ENCODE measurements around the gene KCNAB1.

Gene KCNAB1

DNA sequence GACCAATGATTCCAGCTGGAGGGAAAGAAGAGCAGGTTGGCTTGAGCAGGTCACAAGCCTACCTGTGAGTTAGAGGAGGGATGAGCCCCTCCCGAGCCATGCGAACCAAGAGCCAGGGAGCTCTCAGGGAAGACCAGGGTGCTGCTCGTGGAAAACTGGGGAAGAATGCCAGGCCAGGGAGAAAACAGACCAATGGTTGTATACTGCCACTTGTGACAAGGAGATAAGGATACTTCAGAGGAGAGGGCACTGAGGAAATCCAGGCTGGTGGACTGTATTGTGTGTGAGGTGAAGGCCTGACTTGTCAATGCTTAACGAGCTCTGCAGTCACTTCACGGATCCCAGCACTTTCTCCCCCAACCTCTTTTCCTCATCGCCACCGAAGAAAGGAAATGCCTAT, 256.9 kb downstream of the KCNAB1 start:
- Histone ChIP-seq H3K27ac (no peak overlapping the region), H3K36me3 (no peaks in the 10 kb centered on the region), H3K4me3 (ENCODE audit: low read depth in 1 of 2, low read length in 1 of 2) (no peak overlapping the region), H3K9me3 (no peaks in the 10 kb centered on the region), H3K27me3 (no peaks in the 10 kb centered on the region), H3K4me1 (ENCODE audit: control insufficient read depth in 1 of 2, insufficient read depth in 1 of 2, low read depth in 1 of 2, low read length in 1 of 2) (no peaks in the 10 kb centered on the region)
- TF ChIP-seq, protein P1, sequence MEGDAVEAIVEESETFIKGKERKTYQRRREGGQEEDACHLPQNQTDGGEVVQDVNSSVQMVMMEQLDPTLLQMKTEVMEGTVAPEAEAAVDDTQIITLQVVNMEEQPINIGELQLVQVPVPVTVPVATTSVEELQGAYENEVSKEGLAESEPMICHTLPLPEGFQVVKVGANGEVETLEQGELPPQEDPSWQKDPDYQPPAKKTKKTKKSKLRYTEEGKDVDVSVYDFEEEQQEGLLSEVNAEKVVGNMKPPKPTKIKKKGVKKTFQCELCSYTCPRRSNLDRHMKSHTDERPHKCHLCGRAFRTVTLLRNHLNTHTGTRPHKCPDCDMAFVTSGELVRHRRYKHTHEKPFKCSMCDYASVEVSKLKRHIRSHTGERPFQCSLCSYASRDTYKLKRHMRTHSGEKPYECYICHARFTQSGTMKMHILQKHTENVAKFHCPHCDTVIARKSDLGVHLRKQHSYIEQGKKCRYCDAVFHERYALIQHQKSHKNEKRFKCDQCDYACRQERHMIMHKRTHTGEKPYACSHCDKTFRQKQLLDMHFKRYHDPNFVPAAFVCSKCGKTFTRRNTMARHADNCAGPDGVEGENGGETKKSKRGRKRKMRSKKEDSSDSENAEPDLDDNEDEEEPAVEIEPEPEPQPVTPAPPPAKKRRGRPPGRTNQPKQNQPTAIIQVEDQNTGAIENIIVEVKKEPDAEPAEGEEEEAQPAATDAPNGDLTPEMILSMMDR (IDR thresholded peaks at IDR 0.05): no peak

DNA sequence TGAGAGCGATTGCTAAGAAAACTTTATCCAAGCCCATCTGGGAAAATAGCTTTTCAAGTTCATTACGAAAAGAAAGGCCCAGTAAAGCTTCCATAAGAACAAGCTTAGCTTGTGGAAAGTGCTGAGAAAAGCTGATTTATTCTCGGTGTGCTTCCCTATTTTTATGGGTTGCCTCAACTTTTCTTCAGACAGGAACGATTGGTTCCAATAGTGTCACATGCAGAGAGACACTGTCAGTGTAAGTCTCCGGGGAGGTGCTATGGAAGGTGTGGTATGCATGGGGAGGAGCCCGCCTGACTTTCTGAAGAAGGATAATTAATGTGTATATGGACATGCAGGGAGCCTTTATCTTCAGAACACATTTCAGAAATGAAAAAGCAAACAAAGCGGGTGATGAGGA, 257.3 kb downstream of the KCNAB1 start:
- H3K4me1 ChIP-seq (ENCODE audit: control insufficient read depth in 1 of 2, insufficient read depth in 1 of 2, low read depth in 1 of 2, low read length in 1 of 2): no peaks in the 10 kb centered on the region
- no peaks in the 10 kb centered on the region for H3K36me3 ChIP-seq
- H3K4me3 ChIP-seq (ENCODE audit: low read depth in 1 of 2, low read length in 1 of 2): no peak overlapping the region
- no peaks in the 10 kb centered on the region for H3K27me3 ChIP-seq
- no peaks in the 10 kb centered on the region for H3K9me3 ChIP-seq
- TF ChIP-seq, protein P1 (IDR thresholded peaks at IDR 0.05): no peak
- H3K27ac ChIP-seq: no peak overlapping the region

DNA sequence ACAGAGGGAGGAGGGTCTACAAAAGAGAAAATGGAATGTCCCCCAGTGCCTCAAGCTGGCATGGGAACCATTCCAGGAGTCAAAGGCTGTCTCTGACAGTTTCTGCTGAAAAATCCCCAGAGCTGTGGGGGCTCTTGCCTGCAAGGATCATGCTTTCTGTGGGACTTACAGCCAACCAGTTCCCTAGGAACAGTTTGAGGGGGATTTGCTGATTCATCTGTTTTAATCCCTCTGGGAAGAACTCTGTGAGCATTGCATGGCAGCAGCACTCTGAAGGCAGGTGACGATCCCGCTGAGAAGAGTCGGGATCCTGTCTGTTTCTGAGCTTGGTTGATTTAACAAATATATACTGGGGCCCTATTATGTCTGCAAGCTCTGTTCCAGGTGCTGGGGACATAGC, 258.5 kb downstream of the KCNAB1 start:
- no peak overlapping the region for H3K4me3 ChIP-seq (ENCODE audit: low read depth in 1 of 2, low read length in 1 of 2)
- H3K27ac ChIP-seq: no peak overlapping the region
- no peaks in the 10 kb centered on the region for H3K27me3 ChIP-seq
- no peaks in the 10 kb centered on the region for H3K9me3 ChIP-seq
- H3K36me3 ChIP-seq: no peaks in the 10 kb centered on the region
- H3K4me1 ChIP-seq (ENCODE audit: control insufficient read depth in 1 of 2, insufficient read depth in 1 of 2, low read depth in 1 of 2, low read length in 1 of 2): no peaks in the 10 kb centered on the region
- TF ChIP-seq, protein P1 (IDR thresholded peaks at IDR 0.05): no peak

DNA sequence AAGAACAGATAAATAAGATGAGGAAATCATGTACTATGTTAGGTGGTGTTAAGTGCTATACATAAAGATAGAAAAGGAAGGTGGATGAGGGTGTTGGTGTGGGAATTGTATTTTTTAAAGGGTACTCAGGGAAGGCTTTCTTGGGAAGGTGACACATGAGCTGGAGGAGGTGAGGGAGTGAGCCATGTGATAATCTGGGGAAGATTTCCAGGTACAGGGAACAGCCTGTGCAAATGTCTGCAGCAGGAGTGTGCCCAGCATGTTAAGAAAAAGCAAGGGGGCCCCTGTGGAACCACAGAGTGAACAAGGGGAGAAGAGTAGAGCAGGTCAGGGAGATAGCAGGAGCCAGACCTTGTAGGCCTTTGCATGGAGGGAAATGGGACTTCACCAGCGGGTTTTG, 258.9 kb downstream of the KCNAB1 start:
- no peak overlapping the region for H3K27ac ChIP-seq
- H3K36me3 ChIP-seq: no peaks in the 10 kb centered on the region
- no peaks in the 10 kb centered on the region for H3K4me1 ChIP-seq (ENCODE audit: control insufficient read depth in 1 of 2, insufficient read depth in 1 of 2, low read depth in 1 of 2, low read length in 1 of 2)
- no peak overlapping the region for H3K4me3 ChIP-seq (ENCODE audit: low read depth in 1 of 2, low read length in 1 of 2)
- no peaks in the 10 kb centered on the region for H3K27me3 ChIP-seq
- no peaks in the 10 kb centered on the region for H3K9me3 ChIP-seq
- TF ChIP-seq, protein P1 (IDR thresholded peaks at IDR 0.05): no peak

DNA sequence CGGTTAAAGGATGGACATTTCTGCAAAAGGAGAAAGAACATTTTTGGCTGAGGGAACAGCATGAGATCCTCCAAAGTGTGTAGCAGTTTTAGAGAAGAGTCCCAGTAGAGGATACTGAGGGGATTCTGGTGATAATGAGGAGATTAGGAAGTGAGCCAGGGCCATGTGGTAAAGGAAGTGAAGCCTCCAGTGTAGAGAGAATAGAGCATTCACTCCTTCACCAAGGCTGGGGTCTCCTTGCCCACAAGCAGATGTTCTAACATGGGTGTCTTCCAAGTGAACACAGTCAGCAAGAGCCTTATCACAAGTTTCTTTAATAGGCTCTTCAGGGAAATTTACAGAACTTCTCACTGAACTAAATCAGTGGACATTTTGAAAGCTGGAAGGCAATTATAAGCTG, 260.9 kb downstream of the KCNAB1 start:
- no peaks in the 10 kb centered on the region for H3K27me3 ChIP-seq
- no peak overlapping the region for H3K27ac ChIP-seq
- H3K9me3 ChIP-seq: no peaks in the 10 kb centered on the region
- TF ChIP-seq, protein P1 (IDR thresholded peaks at IDR 0.05): no peak
- no peak overlapping the region for H3K4me3 ChIP-seq (ENCODE audit: low read depth in 1 of 2, low read length in 1 of 2)
- no peaks in the 10 kb centered on the region for H3K36me3 ChIP-seq
- H3K4me1 ChIP-seq (ENCODE audit: control insufficient read depth in 1 of 2, insufficient read depth in 1 of 2, low read depth in 1 of 2, low read length in 1 of 2): no peaks in the 10 kb centered on the region

Data from neutrophil (primary cell).